A549 (cell line): ENCODE results near the gene MAPT. TPM values are rescaled to one million over a fixed set of nuclear protein-coding genes. Genes with fewer than 3 reads are reported as not detected.

Experiments used
- ATAC-seq, 2 experiments: fragments of 200-7000 bp in 1 of 2; fragments of >200 bp in 1 of 2; cut with Nextera tagmentation in 1 of 2; cut with Tn5 transposase in 1 of 2; 3 replicates each; pipeline versions ENCODE4 v1.8.0 to v1.9.1; 2018 to 2020; ENCODE audit warnings: mild to moderate bottlenecking in 1 of 2, moderate library complexity in 1 of 2
- CTCF ChIA-PET: fragments of 300-600 bp; sonication (Branson Sonifier 250); formaldehyde crosslinking; extraction: SDS; loops from one replicate; lab custom pipeline; 2021; ENCODE audit warnings: antibody characterized with exemption, inconsistent platforms; lab: Yijun Ruan, JAX
- POLR2A ChIA-PET: fragments of 350-600 bp; formaldehyde crosslinking; extraction: SDS; loops from one replicate; lab custom pipeline; 2021; ENCODE audit warnings: antibody characterized with exemption, inconsistent platforms; lab: Yijun Ruan, JAX
- DNase-seq, 2 experiments: peaks; one replicate each; pipeline versions ENCODE4 v3.0.0 to v3.0.0-alpha.2; 2011 to 2016; ENCODE audit warnings: low read depth in 1 of 2, low spot score in 1 of 2
- FAIRE-seq: peaks from 2 replicates; lab custom pipeline; 2011; peaks lifted over from hg19 to GRCh38; lab: Jason Lieb, UNC
- H3K27ac ChIP-seq, 2 experiments: fragments of >200 bp; sonication (Bioruptor Twin); formaldehyde crosslinking; 3 replicates each; pipeline ENCODE4 v1.5.1; 2016 to 2017
- H3K4me1 ChIP-seq: fragments of >200 bp; sonication (Bioruptor Twin); formaldehyde crosslinking; 3 replicates; pipeline ENCODE4 v1.6.1; 2016
- H3K4me2 ChIP-seq: fragments of >200 bp; sonication (Bioruptor Twin); formaldehyde crosslinking; 3 replicates; pipeline ENCODE4 v1.6.1; 2016
- H3K4me3 ChIP-seq: fragments of >200 bp; sonication (Bioruptor Twin); formaldehyde crosslinking; 3 replicates; pipeline ENCODE4 v1.5.1; 2016
- H3K9me3 ChIP-seq: fragments of >200 bp; sonication (Bioruptor Twin); formaldehyde crosslinking; 3 replicates; pipeline ENCODE4 v1.6.1; 2016
- CBX2 ChIP-seq: fragments of 200-600 bp; sonication (generic); IDR thresholded peaks from 2 replicates; pipeline ENCODE4 v1.6.1; 2016; ENCODE audit warnings: low read depth, mild to moderate bottlenecking, borderline replicate concordance
- CHD2 ChIP-seq: fragments of 150-350 bp; IDR thresholded peaks from 2 replicates; pipeline ENCODE4 v1.6.1; 2014; ENCODE audit warnings: low read length; ENCODE audit not compliant: partially characterized antibody
- CHD4 ChIP-seq: fragments of 200-600 bp; sonication (generic); IDR thresholded peaks from 2 replicates; pipeline ENCODE4 v1.6.1; 2016; ENCODE audit warnings: antibody characterized with exemption, mild to moderate bottlenecking, borderline replicate concordance
- E2F6 ChIP-seq: IDR thresholded peaks from 2 replicates; pipeline ENCODE4 v1.6.1; 2012; ENCODE audit warnings: low read depth, borderline replicate concordance
- EP300 ChIP-seq, 2 experiments: fragments of >200 bp; sonication (Bioruptor Twin); formaldehyde crosslinking; IDR thresholded peaks; 2 replicates in 1 of 2; 3 replicates in 1 of 2; pipeline ENCODE4 v1.6.1; 2016 to 2017
- ESRRA ChIP-seq: fragments of 150-350 bp; IDR thresholded peaks from 2 replicates; pipeline ENCODE4 v1.6.1; 2014; ENCODE audit warnings: mild to moderate bottlenecking, low read length, borderline replicate concordance
- GATA3 ChIP-seq: IDR thresholded peaks from 2 replicates; pipeline ENCODE4 v1.6.1; 2012; ENCODE audit warnings: borderline replicate concordance
- HDAC2 ChIP-seq: fragments of 200-600 bp; sonication (generic); IDR thresholded peaks from 2 replicates; pipeline ENCODE4 v1.6.1; 2016
- HEYL ChIP-seq: fragments of 250-450 bp; sonication (Bioruptor Pico); IDR thresholded peaks from 2 replicates; pipeline ENCODE4 v1.8.0; 2021; ENCODE audit warnings: mild to moderate bottlenecking, moderate library complexity
- HMGXB4 ChIP-seq: fragments of 250-450 bp; sonication (Bioruptor Pico); IDR thresholded peaks from 2 replicates; pipeline ENCODE4 v1.5.0; 2021; ENCODE audit warnings: mild to moderate bottlenecking, moderate library complexity, borderline replicate concordance
- HOXB13 ChIP-seq: fragments of 250-450 bp; sonication (Bioruptor Pico); IDR thresholded peaks from 2 replicates; pipeline ENCODE4 v1.5.0; 2020; ENCODE audit warnings: low read depth, mild to moderate bottlenecking, moderate library complexity
- HOXB5 ChIP-seq: fragments of 250-450 bp; sonication (Bioruptor Pico); IDR thresholded peaks from 2 replicates; pipeline ENCODE4 v1.5.0; 2020; ENCODE audit warnings: mild to moderate bottlenecking, moderate library complexity
- JUN ChIP-seq, 2 experiments: fragments of >200 bp; sonication (Bioruptor Twin); formaldehyde crosslinking; IDR thresholded peaks; 2 replicates in 1 of 2; 3 replicates in 1 of 2; pipeline ENCODE4 v1.6.1; 2016 to 2017
- JUNB ChIP-seq: fragments of >200 bp; sonication (Bioruptor Twin); formaldehyde crosslinking; IDR thresholded peaks from 2 replicates; pipeline ENCODE4 v1.6.1; 2016
- MAZ ChIP-seq: fragments of 150-350 bp; IDR thresholded peaks from 2 replicates; pipeline ENCODE4 v1.6.1; 2014; ENCODE audit warnings: antibody characterized with exemption, low read depth, low read length, borderline replicate concordance
- POLR2AphosphoS2 ChIP-seq: conservative IDR thresholded peaks from 2 replicates; pipeline ENCODE4 v1.6.1; 2012; ENCODE audit warnings: low read length, improper control_type of control experiment, inconsistent platforms
- RCOR1 ChIP-seq: fragments of 150-350 bp; IDR thresholded peaks from 2 replicates; pipeline ENCODE4 v1.6.1; 2014; ENCODE audit warnings: antibody characterized with exemption, low read length, low read depth
- SREBF2 ChIP-seq: fragments of 450-650 bp; IDR thresholded peaks from 2 replicates; pipeline ENCODE4 v1.6.1; 2014; ENCODE audit warnings: mild to moderate bottlenecking, moderate library complexity
- WGBS: methylation state at CpG from one replicate; pipeline ENCODE4 v1.1.6; 2017; ENCODE audit errors: missing lambda C conversion rate; 5-methylcytosine and 5-hydroxymethylcytosine counted together
- polyA plus RNA-seq, 4 experiments: library from polyadenylated mRNA; depleted of rRNA in 3 of 4; stranded (reverse); fragments of >200 nt; fragmentation: RNase III in 1 of 4; extraction: RNeasy Plus Mini Kit Qiagen cat#74134 plus additional on column Dnase treatment in 1 of 4; gene quantifications; 2 replicates in 3 of 4; 3 replicates in 1 of 4; pipeline ENCODE4 v1.2.3, GENCODE V29; 2011 to 2017
- TF ChIP-seq, protein P1 (sequence below): IDR thresholded peaks from 2 replicates; pipeline ENCODE4 v1.6.1; 2012
- TF ChIP-seq, protein P2 (sequence below): fragments of >200 bp; sonication (Bioruptor Twin); formaldehyde crosslinking; IDR thresholded peaks from 3 replicates; pipeline ENCODE4 v1.6.1; 2016
- TF ChIP-seq, protein P3 (sequence below): fragments of >200 bp; sonication (Bioruptor Twin); formaldehyde crosslinking; IDR thresholded peaks from 3 replicates; pipeline ENCODE4 v1.5.1; 2016

The MAPT gene
- polyA plus RNA-seq, 2 of the 4 experiments (the other 2 are of a cell fraction): 1.2 to 1.6 TPM

DNA sequence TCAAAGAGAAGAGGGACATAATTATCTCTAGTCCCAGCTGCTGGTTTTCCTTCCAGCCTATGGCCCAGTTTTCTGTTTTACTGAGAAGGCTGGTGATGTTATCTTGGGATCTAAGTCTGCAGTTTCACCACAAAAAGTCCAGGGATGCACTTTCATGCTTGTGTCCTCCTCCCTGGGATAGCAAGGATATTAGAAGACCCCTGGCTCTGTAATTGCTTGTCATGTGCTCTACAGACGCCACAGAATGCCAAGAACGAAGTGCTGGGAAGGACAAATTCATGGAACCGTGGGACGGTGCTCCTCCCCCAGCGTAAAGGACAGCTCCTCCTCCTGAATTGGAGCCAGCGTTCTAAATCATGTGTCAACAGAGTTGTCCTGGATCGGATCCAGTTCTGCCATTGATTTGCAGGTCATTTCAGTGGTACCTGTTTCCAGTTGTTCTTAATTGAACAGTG, 8.6 kb downstream of the MAPT start:
- FAIRE-seq (no peak), ATAC-seq (peak; percentile 44 to 50; a peak in 3 of 6 replicates), DNase-seq (peak in 1 of 2 experiments; percentile 28)
- no peak overlapping the region for H3K4me3 ChIP-seq
- no peaks in the 10 kb centered on the region for H3K9me3 ChIP-seq
- 19% methylated on average over 7 of the region's 7 CpGs for WGBS
- TF ChIP-seq, protein P1, sequence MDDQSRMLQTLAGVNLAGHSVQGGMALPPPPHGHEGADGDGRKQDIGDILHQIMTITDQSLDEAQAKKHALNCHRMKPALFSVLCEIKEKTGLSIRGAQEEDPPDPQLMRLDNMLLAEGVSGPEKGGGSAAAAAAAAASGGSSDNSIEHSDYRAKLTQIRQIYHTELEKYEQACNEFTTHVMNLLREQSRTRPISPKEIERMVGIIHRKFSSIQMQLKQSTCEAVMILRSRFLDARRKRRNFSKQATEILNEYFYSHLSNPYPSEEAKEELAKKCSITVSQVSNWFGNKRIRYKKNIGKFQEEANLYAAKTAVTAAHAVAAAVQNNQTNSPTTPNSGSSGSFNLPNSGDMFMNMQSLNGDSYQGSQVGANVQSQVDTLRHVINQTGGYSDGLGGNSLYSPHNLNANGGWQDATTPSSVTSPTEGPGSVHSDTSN: no peak
- TF ChIP-seq MAZ (no peak), HOXB13 (CRISPR knock-in tag) (no peak), CBX2 (no peak), SREBF2 (no peak), HDAC2 (no peak), EP300 (IDR thresholded peaks at IDR 0.05) (no peak), GATA3 (no peak), RCOR1 (no peak), ESRRA (no peak), JUN (IDR thresholded peaks at IDR 0.05) (no peak), JUNB (no peak)
- ChIA-PET CTCF (interaction anchor here (1.0 to 1.3 kb wide), 2 partner anchors 10 to 46 kb away, joined by 3 to 5 read pairs; no protein-coding TSS in a partner anchor), POLR2A (no interaction called here)
- H3K4me2 ChIP-seq: peak overlapping the region; percentile 48
- no peak overlapping the region for H3K27ac ChIP-seq
- H3K4me1 ChIP-seq: 0 out of 3 replicates have a peak, but pooled peaks cover 4% of the 10 kb centered on the region

DNA sequence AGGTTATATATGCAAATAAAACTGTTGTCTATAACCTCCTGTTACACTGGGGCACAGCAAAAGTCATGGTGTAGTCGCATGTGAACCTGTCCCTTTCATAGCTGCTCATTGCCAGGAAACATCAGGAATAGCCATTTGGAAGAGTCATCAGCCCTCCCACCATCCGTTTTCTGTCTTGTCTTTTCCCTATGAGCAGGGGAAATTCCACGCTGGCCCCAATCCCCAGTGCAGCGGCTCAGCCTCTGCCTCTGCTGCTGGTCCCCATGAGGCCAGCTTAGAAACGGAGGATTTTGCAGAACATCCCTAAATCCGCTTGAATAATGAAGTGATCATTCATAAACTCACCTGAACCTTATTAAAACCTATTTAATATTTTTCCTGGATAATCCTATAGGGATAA, 10.5 kb downstream of the MAPT start:
- TF ChIP-seq CHD4 (no peak), CHD2 (no peak), JUNB (no peak), HOXB5 (CRISPR knock-in tag) (no peak)
- TF ChIP-seq, protein P2, sequence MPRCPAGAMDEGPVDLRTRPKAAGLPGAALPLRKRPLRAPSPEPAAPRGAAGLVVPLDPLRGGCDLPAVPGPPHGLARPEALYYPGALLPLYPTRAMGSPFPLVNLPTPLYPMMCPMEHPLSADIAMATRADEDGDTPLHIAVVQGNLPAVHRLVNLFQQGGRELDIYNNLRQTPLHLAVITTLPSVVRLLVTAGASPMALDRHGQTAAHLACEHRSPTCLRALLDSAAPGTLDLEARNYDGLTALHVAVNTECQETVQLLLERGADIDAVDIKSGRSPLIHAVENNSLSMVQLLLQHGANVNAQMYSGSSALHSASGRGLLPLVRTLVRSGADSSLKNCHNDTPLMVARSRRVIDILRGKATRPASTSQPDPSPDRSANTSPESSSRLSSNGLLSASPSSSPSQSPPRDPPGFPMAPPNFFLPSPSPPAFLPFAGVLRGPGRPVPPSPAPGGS: no peak
- TF ChIP-seq, all 56 proteins: peak for 0
- 0 out of 3 replicates have a peak, but pooled peaks cover 4% of the 10 kb centered on the region for H3K4me1 ChIP-seq
- POLR2A ChIA-PET: no interaction called here
- WGBS: 60% methylated on average over 6 of the region's 6 CpGs
- no peaks in the 10 kb centered on the region for H3K9me3 ChIP-seq
- no peak for FAIRE-seq
- DNase-seq: no peak
- CTCF ChIA-PET: interaction anchor here (0.6 to 1.8 kb wide), 3 partner anchors 53 to 98 kb away, joined by 3 to 6 read pairs (median 4); no protein-coding TSS in a partner anchor
- H3K4me2 ChIP-seq: no peak overlapping the region
- H3K4me3 ChIP-seq: no peak overlapping the region
- ATAC-seq: no peak
- H3K27ac ChIP-seq: no peak overlapping the region

- 0 out of 3 replicates have a peak, but pooled peaks cover 4% of the 10 kb centered on the region for H3K4me1 ChIP-seq
- no peaks in the 10 kb centered on the region for H3K9me3 ChIP-seq
- 59% methylated on average over 4 of the region's 4 CpGs for WGBS
- H3K4me3 ChIP-seq: no peak overlapping the region
- FAIRE-seq: no peak
- DNase-seq: no peak
- no peak overlapping the region for H3K27ac ChIP-seq
- ChIA-PET CTCF (interaction anchor here (1.0 to 1.8 kb wide), 3 partner anchors 8 to 54 kb away, joined by 3 to 6 read pairs (median 5); no protein-coding TSS in a partner anchor), POLR2A (no interaction called here)
- H3K4me2 ChIP-seq: no peak overlapping the region
- no peak for TF ChIP-seq HMGXB4 (CRISPR knock-in tag)
- TF ChIP-seq, protein P1: no peak
- no peak for TF ChIP-seq E2F6
- TF ChIP-seq MAZ: no peak
- TF ChIP-seq, protein P3, sequence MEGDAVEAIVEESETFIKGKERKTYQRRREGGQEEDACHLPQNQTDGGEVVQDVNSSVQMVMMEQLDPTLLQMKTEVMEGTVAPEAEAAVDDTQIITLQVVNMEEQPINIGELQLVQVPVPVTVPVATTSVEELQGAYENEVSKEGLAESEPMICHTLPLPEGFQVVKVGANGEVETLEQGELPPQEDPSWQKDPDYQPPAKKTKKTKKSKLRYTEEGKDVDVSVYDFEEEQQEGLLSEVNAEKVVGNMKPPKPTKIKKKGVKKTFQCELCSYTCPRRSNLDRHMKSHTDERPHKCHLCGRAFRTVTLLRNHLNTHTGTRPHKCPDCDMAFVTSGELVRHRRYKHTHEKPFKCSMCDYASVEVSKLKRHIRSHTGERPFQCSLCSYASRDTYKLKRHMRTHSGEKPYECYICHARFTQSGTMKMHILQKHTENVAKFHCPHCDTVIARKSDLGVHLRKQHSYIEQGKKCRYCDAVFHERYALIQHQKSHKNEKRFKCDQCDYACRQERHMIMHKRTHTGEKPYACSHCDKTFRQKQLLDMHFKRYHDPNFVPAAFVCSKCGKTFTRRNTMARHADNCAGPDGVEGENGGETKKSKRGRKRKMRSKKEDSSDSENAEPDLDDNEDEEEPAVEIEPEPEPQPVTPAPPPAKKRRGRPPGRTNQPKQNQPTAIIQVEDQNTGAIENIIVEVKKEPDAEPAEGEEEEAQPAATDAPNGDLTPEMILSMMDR: no peak
- no peak for TF ChIP-seq HEYL
- no peak for TF ChIP-seq SREBF2
- TF ChIP-seq POLR2AphosphoS2: no peak
- no peak for TF ChIP-seq CBX2
- TF ChIP-seq JUN (IDR thresholded peaks at IDR 0.05): no peak
- ATAC-seq: peak; percentile 12 to 45; a peak in 2 of 6 replicates
Measured at GRCh38 chr17:45905814-45906213, 11.5 kb downstream of the MAPT start.
